ENCODE measurements around the gene DPP8.

- TF ChIP-seq EZH2phosphoT487 (IDR thresholded peaks at IDR 0.05) (no peak), CTCF (IDR thresholded peaks at IDR 0.05) (no peak)
Measured at GRCh38 chr15:65517866-65518207, 348 bp upstream of the DPP8 start.

Data from neural progenitor cell (in vitro differentiated cells).